C1 segment of cervical spinal cord (tissue), 14 donors: Measurements from ENCODE around the gene HES3.
A peak's percentile ranks its signal among the peaks of the same experiment; 100 is the strongest.

Experiments used
- DNase-seq, 14 donors: peaks; one replicate each; lab custom pipeline; 2025; lab: John Stamatoyannopoulos, UW

The HES3 gene

GRCh38 chr1:6245869-6246496 is 2.0 kb downstream of the HES3 start:
- no peak for DNase-seq

- DNase-seq: peak in 12 of 14 donors; percentile 20 to 67 (median 49)
These were observed 2.8 kb downstream of the HES3 start for GRCh38 chr1:6246497-6247467.

GRCh38 chr1:6247651-6248050 is 3.7 kb downstream of the HES3 start:
- DNase-seq: no peak

GRCh38 chr1:6248161-6248776 is 4.3 kb downstream of the HES3 start:
- no peak for DNase-seq

GRCh38 chr1:6248932-6249738 is 5.2 kb downstream of the HES3 start:
- DNase-seq: no peak

GRCh38 chr1:6249739-6250689 is 6.0 kb downstream of the HES3 start:
- no peak for DNase-seq

- DNase-seq: no peak
These were observed 7.3 kb downstream of the HES3 start for GRCh38 chr1:6251233-6251632.

GRCh38 chr1:6251681-6252373 is 7.8 kb downstream of the HES3 start:
- no peak for DNase-seq

- no peak for DNase-seq
These were observed 8.4 kb downstream of the HES3 start for GRCh38 chr1:6252374-6252710.

GRCh38 chr1:6253380-6253779 is 9.4 kb downstream of the HES3 start:
- no peak for DNase-seq

- DNase-seq: no peak
These were observed 10.7 kb downstream of the HES3 start for GRCh38 chr1:6254691-6255090.

- DNase-seq: no peak
These were observed 12.7 kb downstream of the HES3 start for GRCh38 chr1:6256645-6257044.

GRCh38 chr1:6257541-6258069 is 13.6 kb downstream of the HES3 start:
- no peak for DNase-seq

GRCh38 chr1:6258675-6259074 is 14.7 kb downstream of the HES3 start:
- no peak for DNase-seq

GRCh38 chr1:6259491-6260362 is 15.7 kb downstream of the HES3 start:
- DNase-seq: peak in 8 of 14 donors; percentile 3 to 45 (median 15)

- no peak for DNase-seq
These were observed 16.5 kb downstream of the HES3 start for GRCh38 chr1:6260433-6260934.

GRCh38 chr1:6260961-6261614 is 17.1 kb downstream of the HES3 start, which contains the start of gene GPR153:
GPR153 (minus strand) TSS chr1:6261098; CDS start chr1:6254905, 6,193 bp downstream.
- DNase-seq: peak in 1 of 14 donors; percentile 15

- DNase-seq: no peak
These were observed 17.6 kb downstream of the HES3 start for GRCh38 chr1:6261615-6261995.
